Stimulated activated CD4-positive, alpha-beta T cell treated with anti-CD3 and anti-CD28 coated beads, Interleukin-12 subunit alpha, Interleukin-12 subunit beta, amount 100 ng/mL, for 4 hours (primary cell): ENCODE results near the gene ADAMTS17.

ENCODE experiments used
- DNase-seq: peaks from one replicate; pipeline ENCODE4 v3.0.0-alpha.2; 2020

Gene ADAMTS17

GRCh38 chr15:100266166-100266565, 75.6 kb downstream of the ADAMTS17 start:
- DNase-seq, result no peak

- DNase-seq, result no peak
These were observed 76.1 kb downstream of the ADAMTS17 start for GRCh38 chr15:100265641-100266035.

- DNase-seq, result no peak
These were observed 76.7 kb downstream of the ADAMTS17 start for GRCh38 chr15:100264994-100265640.

- no peak for DNase-seq
These were observed 77.9 kb downstream of the ADAMTS17 start for GRCh38 chr15:100263721-100264455.

GRCh38 chr15:100263031-100263430, 78.7 kb downstream of the ADAMTS17 start:
- no peak for DNase-seq

GRCh38 chr15:100261302-100262240, 80.2 kb downstream of the ADAMTS17 start:
- no peak for DNase-seq

GRCh38 chr15:100259266-100259665, 82.5 kb downstream of the ADAMTS17 start:
- DNase-seq, result no peak

GRCh38 chr15:100256970-100257650, 84.7 kb downstream of the ADAMTS17 start:
- DNase-seq, result no peak

GRCh38 chr15:100256101-100256969, 85.4 kb downstream of the ADAMTS17 start:
- no peak for DNase-seq

- no peak for DNase-seq
These were observed 86.1 kb downstream of the ADAMTS17 start for GRCh38 chr15:100255644-100256043.

- no peak for DNase-seq
These were observed 87.1 kb downstream of the ADAMTS17 start for GRCh38 chr15:100254691-100255090.

- DNase-seq, result no peak
These were observed 87.5 kb downstream of the ADAMTS17 start for GRCh38 chr15:100254285-100254684.

- no peak for DNase-seq
These were observed 88.1 kb downstream of the ADAMTS17 start for GRCh38 chr15:100253640-100254039.

GRCh38 chr15:100252779-100253417, 88.9 kb downstream of the ADAMTS17 start:
- no peak for DNase-seq

- no peak for DNase-seq
These were observed 89.4 kb downstream of the ADAMTS17 start for GRCh38 chr15:100252359-100252758.

GRCh38 chr15:100250176-100250800, 91.5 kb downstream of the ADAMTS17 start:
- DNase-seq, result no peak

- DNase-seq, result no peak
These were observed 92.5 kb downstream of the ADAMTS17 start for GRCh38 chr15:100249096-100249815.

GRCh38 chr15:100248236-100248635, 93.5 kb downstream of the ADAMTS17 start:
- DNase-seq, result no peak

GRCh38 chr15:100247228-100248225, 94.2 kb downstream of the ADAMTS17 start:
- DNase-seq, result no peak
